ENCODE data around the gene ABCF2. TPM values are rescaled to one million over a fixed set of nuclear protein-coding genes. Genes with fewer than 3 reads are reported as not detected.

ABCF2 gene
- total and polyA plus RNA-seq, 10 of the 15 experiments (the other 5 are each of a cell fraction or from before 2014, with no cell fraction given): 29.3 to 76.3 (median 57.1) TPM

DNA sequence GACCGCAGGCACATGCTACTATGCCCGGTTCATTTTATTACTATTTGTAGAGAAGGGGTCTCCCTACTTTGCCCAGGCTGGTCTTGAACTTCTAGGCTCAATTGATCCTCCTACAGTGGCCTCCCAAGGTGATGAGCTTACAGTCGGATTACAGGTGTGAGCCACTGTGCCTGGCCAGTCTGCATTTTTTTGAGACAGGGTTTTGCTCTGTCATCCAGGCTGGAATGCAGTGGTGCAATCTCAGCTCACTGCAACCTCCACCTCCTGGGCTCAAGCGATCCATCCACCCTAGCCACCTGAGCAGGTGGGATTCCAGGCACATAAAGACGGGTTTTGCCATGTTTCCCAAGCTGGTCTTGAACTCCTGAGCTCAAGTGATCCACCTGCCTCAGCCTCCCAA, 14.4 kb downstream of the ABCF2 start (continued):
- TF ChIP-seq HDAC6 (IDR thresholded peaks at IDR 0.05; ENCODE audit: unreplicated experiment): no peak
- TF ChIP-seq SMC3 (IDR thresholded peaks at IDR 0.05; ENCODE audit: borderline replicate concordance, low read length): no peak
- TF ChIP-seq MYB (IDR thresholded peaks at IDR 0.05; ENCODE audit: borderline replicate concordance, low read depth, low read length): no peak
- no peak for TF ChIP-seq MTA2 (IDR thresholded peaks at IDR 0.05; ENCODE audit: low read depth)

DNA sequence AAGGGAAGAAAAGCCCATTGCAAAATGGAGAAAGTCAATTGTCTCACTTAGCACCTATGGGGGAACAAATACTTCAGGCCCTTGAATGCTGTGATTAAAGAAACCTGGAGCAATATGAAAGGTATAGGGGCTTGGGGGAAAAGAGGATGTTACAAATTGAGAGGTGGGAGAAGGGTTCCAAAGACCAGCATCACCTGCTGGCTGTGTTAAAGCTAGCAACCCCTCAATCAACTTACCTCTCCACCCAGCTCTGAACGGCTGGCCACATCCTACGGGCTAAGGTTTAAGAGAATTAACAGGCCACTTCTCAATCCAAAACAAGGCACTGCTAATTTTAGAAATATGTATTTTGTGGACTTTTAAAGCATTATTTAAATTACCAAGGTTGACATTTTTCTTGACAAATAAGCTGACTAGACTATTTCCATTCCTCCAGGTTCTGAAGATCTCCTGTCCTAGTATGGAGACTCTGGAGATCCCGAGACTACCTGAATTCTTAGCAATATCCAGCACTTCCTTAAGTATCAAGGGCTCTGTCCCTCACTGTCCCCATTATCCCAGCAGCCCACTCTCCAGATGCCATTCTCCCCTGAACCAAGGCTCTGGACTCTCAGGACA, 15.7 kb downstream of the ABCF2 start:
- SMC1A ChIA-PET (ENCODE audit: uncharacterized antibody, unreplicated experiment): interaction anchor here (1.0 kb wide), 1 partner anchor 17 kb away, joined by 3 read pairs; no protein-coding TSS in a partner anchor
- POLR2A ChIA-PET: no interaction called here
- intact Hi-C loops (cut with micrococcal nuclease; ENCODE audit: unreplicated experiment) (no loop called here), in situ Hi-C loops (cut with MboI) (no loop called here)
- no peak overlapping the region for H3K9ac ChIP-seq (ENCODE audit: control insufficient read depth, insufficient read depth, low read length)
- no peak overlapping the region for H3K4me2 ChIP-seq (ENCODE audit: control insufficient read depth, insufficient read depth)
- CTCF ChIA-PET: no interaction called here
- H2AFZ ChIP-seq (ENCODE audit: control insufficient read depth, low read depth, low read length): no peak overlapping the region
- FAIRE-seq (no peak), ATAC-seq (no peak), DNase-seq (ENCODE audit: low read depth, low spot score) (no peak)
- H3K27ac ChIP-seq (ENCODE audit: control insufficient read depth, insufficient read depth): no peak overlapping the region
- no peaks in the 10 kb centered on the region for H3K4me1 ChIP-seq (ENCODE audit: control insufficient read depth, insufficient read depth, low read length)
- H3K36me3 ChIP-seq (ENCODE audit: control insufficient read depth in 2 of 2, insufficient read depth in 2 of 2, low read length in 1 of 2): peaks cover 4 to 10% of the 10 kb centered on the region in 2 experiments; a peak in 3 of 4 replicates
- no peaks in the 10 kb centered on the region for H3K79me2 ChIP-seq (ENCODE audit: control insufficient read depth, insufficient read depth, low read length)
- BruUV-seq (replicated peaks): no TSS peak
- TF ChIP-seq, protein P1, sequence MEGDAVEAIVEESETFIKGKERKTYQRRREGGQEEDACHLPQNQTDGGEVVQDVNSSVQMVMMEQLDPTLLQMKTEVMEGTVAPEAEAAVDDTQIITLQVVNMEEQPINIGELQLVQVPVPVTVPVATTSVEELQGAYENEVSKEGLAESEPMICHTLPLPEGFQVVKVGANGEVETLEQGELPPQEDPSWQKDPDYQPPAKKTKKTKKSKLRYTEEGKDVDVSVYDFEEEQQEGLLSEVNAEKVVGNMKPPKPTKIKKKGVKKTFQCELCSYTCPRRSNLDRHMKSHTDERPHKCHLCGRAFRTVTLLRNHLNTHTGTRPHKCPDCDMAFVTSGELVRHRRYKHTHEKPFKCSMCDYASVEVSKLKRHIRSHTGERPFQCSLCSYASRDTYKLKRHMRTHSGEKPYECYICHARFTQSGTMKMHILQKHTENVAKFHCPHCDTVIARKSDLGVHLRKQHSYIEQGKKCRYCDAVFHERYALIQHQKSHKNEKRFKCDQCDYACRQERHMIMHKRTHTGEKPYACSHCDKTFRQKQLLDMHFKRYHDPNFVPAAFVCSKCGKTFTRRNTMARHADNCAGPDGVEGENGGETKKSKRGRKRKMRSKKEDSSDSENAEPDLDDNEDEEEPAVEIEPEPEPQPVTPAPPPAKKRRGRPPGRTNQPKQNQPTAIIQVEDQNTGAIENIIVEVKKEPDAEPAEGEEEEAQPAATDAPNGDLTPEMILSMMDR (IDR thresholded peaks at IDR 0.05 in 2 of 3, conservative IDR thresholded peaks at IDR 0.05 in 1 of 3; ENCODE audit: control insufficient read depth in 2 of 3, extremely low read depth in 1 of 3, insufficient read depth in 1 of 3, low read depth in 3 of 3, low read length in 3 of 3): no peak
- TF ChIP-seq ZNF207 (IDR thresholded peaks at IDR 0.05; ENCODE audit: borderline replicate concordance) (no peak), EZH2 (IDR thresholded peaks at IDR 0.05; ENCODE audit: borderline replicate concordance, control insufficient read depth, low read depth, low read length) (no peak), JUNB (IDR thresholded peaks at IDR 0.05) (no peak), PAX8 (IDR thresholded peaks at IDR 0.05) (no peak), IKZF2 (IDR thresholded peaks at IDR 0.05) (no peak), RUNX3 (IDR thresholded peaks at IDR 0.05; ENCODE audit: low read length) (no peak)
- TF ChIP-seq, protein P2, sequence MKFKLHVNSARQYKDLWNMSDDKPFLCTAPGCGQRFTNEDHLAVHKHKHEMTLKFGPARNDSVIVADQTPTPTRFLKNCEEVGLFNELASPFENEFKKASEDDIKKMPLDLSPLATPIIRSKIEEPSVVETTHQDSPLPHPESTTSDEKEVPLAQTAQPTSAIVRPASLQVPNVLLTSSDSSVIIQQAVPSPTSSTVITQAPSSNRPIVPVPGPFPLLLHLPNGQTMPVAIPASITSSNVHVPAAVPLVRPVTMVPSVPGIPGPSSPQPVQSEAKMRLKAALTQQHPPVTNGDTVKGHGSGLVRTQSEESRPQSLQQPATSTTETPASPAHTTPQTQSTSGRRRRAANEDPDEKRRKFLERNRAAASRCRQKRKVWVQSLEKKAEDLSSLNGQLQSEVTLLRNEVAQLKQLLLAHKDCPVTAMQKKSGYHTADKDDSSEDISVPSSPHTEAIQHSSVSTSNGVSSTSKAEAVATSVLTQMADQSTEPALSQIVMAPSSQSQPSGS (IDR thresholded peaks at IDR 0.05; ENCODE audit: low read length): no peak
- TF ChIP-seq, protein P3, sequence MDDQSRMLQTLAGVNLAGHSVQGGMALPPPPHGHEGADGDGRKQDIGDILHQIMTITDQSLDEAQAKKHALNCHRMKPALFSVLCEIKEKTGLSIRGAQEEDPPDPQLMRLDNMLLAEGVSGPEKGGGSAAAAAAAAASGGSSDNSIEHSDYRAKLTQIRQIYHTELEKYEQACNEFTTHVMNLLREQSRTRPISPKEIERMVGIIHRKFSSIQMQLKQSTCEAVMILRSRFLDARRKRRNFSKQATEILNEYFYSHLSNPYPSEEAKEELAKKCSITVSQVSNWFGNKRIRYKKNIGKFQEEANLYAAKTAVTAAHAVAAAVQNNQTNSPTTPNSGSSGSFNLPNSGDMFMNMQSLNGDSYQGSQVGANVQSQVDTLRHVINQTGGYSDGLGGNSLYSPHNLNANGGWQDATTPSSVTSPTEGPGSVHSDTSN (IDR thresholded peaks at IDR 0.05; ENCODE audit: insufficient replicate concordance, low read depth, low read length): no peak
- H3K27me3 ChIP-seq (replicated peaks in 1 of 2; ENCODE audit: control insufficient read depth in 2 of 2, insufficient read depth in 2 of 2, low read length in 1 of 2): no peaks in the 10 kb centered on the region; a peak in 1 of 4 replicates
- RAD21 ChIA-PET (ENCODE audit: unreplicated experiment): no interaction called here
- WGBS (ENCODE audit: insufficient coverage, insufficient replicate concordance, low lambda C conversion rate, missing lambda C conversion rate): 96% methylated on average over 3 of the region's 3 CpGs
- H3K4me3 ChIP-seq: no peak overlapping the region
- no peaks in the 10 kb centered on the region for H3K9me3 ChIP-seq (replicated peaks; ENCODE audit: control insufficient read depth, insufficient read depth, low read length)
- no peaks in the 10 kb centered on the region for H4K20me1 ChIP-seq (ENCODE audit: control insufficient read depth, insufficient read depth)
